Tibial artery (tissue), 4 donors: ENCODE results near the gene ADAMTSL2.

Experiments
- DNase-seq, 2 donors: peaks; one replicate each; pipeline ENCODE4 v3.0.0-alpha.2; 2019
- H3K27ac ChIP-seq, 2 donors: fragments of 200-600 bp; sonication (generic) in 1 of 2; 1 replicate in 1 of 2; 2 replicates in 1 of 2; pipeline ENCODE4 v1.5.1; 2018 to 2019; ENCODE audit warnings: mild to moderate bottlenecking in 1 of 2
- H3K27me3 ChIP-seq, 2 donors: fragments of 200-600 bp; sonication (generic) in 1 of 2; one replicate each; pipeline versions ENCODE4 v1.5.1 to v1.6.0; 2016 to 2019
- H3K36me3 ChIP-seq, 3 donors: fragments of 200-600 bp; sonication (generic) in 2 of 3; one replicate each; pipeline ENCODE4 v1.5.1; 2016 to 2019; ENCODE audit warnings: mild to moderate bottlenecking in 2 of 3
- H3K4me1 ChIP-seq, 4 donors: fragments of 200-600 bp; sonication (generic) in 2 of 4; 1 replicate in 3 of 4; 2 replicates in 1 of 4; pipeline ENCODE4 v1.5.1; 2016 to 2019
- H3K4me3 ChIP-seq, 2 donors: fragments of 200-600 bp; sonication (generic) in 1 of 2; 1 replicate in 1 of 2; 2 replicates in 1 of 2; pipeline ENCODE4 v1.5.1; 2018 to 2019; ENCODE audit warnings: mild to moderate bottlenecking in 2 of 2
- H3K9me3 ChIP-seq, 3 donors: fragments of 200-600 bp; sonication (generic) in 1 of 3; one replicate each; pipeline ENCODE4 v1.5.1; 2016 to 2019
- CTCF ChIP-seq, 2 experiments: fragments of 200-600 bp in 1 of 2; fragments of 450-650 bp in 1 of 2; IDR thresholded peaks; one replicate each; pipeline ENCODE4 v1.5.1; 2017 to 2019; ENCODE audit warnings: antibody characterized with exemption in 2 of 2, mild to moderate bottlenecking in 1 of 2, moderate library complexity in 1 of 2
- intact Hi-C: fragments of 100-400 bp; cut with DNase I; formaldehyde crosslinking; loops from one replicate; pipeline ENCODE4 v1.15.0; 2023; ENCODE audit warnings: low total_unique reads

ADAMTSL2 gene

GRCh38 chr9:133578524-133579441, 44.3 kb downstream of the ADAMTSL2 start:
- intact Hi-C loops, result no loop called here
- Histone ChIP-seq H3K27me3 (peaks cover 0 to 90% of the 10 kb centered on the region in 2 donors), H3K4me1 (no peaks in the 10 kb centered on the region), H3K4me3 (no peak overlapping the region), H3K27ac (no peak overlapping the region), H3K36me3 (no peaks in the 10 kb centered on the region), H3K9me3 (no peaks in the 10 kb centered on the region)
- no peak for TF ChIP-seq CTCF (IDR thresholded peaks at IDR 0.05)
- DNase-seq, result no peak

GRCh38 chr9:133579601-133580418, 45.3 kb downstream of the ADAMTSL2 start:
- intact Hi-C loops, result no loop called here
- peaks cover 0 to 89% of the 10 kb centered on the region in 2 donors for H3K27me3 ChIP-seq

GRCh38 chr9:133580419-133580738, 45.9 kb downstream of the ADAMTSL2 start:
- Histone ChIP-seq H3K36me3 (no peaks in the 10 kb centered on the region), H3K9me3 (no peaks in the 10 kb centered on the region), H3K4me1 (peaks cover 0 to 16% (median 11%) of the 10 kb centered on the region in 4 donors), H3K27ac (no peak overlapping the region), H3K27me3 (peaks cover 0 to 89% of the 10 kb centered on the region in 2 donors), H3K4me3 (no peak overlapping the region)
- DNase-seq, result no peak
- intact Hi-C loops, result no loop called here
- no peak for TF ChIP-seq CTCF (IDR thresholded peaks at IDR 0.05)

More at GRCh38 chr9:133579601-133580418, 45.3 kb downstream of the ADAMTSL2 start:
- no peak overlapping the region for H3K27ac ChIP-seq
- no peak for TF ChIP-seq CTCF (IDR thresholded peaks at IDR 0.05)
- no peaks in the 10 kb centered on the region for H3K9me3 ChIP-seq
- H3K4me1 ChIP-seq, result peaks cover 0 to 10% (median 6%) of the 10 kb centered on the region in 4 donors
- no peak for DNase-seq
- H3K4me3 ChIP-seq, result no peak overlapping the region
- no peaks in the 10 kb centered on the region for H3K36me3 ChIP-seq

DNA sequence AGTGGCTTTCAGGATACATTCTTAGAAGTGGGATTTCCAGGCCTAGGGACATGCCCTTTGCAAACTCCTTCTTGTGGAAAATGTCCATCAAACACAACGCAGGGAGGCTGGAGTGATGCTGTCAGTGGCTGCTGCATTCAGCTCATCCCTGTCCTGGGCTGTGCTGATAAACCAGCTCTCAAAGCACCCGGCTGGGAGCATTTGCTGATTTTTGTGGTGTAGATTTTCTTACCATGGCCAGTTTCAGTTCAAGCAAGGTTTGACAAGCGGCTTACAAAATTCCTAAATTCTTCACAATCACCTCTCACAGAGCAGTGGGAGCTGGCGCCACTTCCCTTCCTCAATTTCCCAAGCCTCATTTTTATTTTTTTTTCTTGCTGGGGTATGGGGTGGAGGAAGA, 46.5 kb downstream of the ADAMTSL2 start:
- intact Hi-C loops, result no loop called here
- no peak for DNase-seq
- no peak overlapping the region for H3K4me3 ChIP-seq
- no peak overlapping the region for H3K27ac ChIP-seq
- H3K27me3 ChIP-seq, result peaks cover 0 to 89% of the 10 kb centered on the region in 2 donors
- no peak for TF ChIP-seq CTCF (IDR thresholded peaks at IDR 0.05)
- H3K9me3 ChIP-seq, result no peaks in the 10 kb centered on the region
- peaks cover 0 to 22% (median 17%) of the 10 kb centered on the region in 4 donors for H3K4me1 ChIP-seq
- H3K36me3 ChIP-seq, result no peaks in the 10 kb centered on the region

- DNase-seq, result no peak
- peaks cover 0 to 89% of the 10 kb centered on the region in 2 donors for H3K27me3 ChIP-seq
- no peak overlapping the region for H3K4me3 ChIP-seq
- H3K9me3 ChIP-seq, result no peaks in the 10 kb centered on the region
- TF ChIP-seq CTCF (IDR thresholded peaks at IDR 0.05), result no peak
- intact Hi-C loops, result no loop called here
- no peak overlapping the region for H3K27ac ChIP-seq
- peaks cover 0 to 23% (median 17%) of the 10 kb centered on the region in 4 donors for H3K4me1 ChIP-seq
- H3K36me3 ChIP-seq, result no peaks in the 10 kb centered on the region
These were observed 47.2 kb downstream of the ADAMTSL2 start for GRCh38 chr9:133581513-133582343.
